ENCODE results near the gene IKZF3.
A peak's percentile ranks its signal among the peaks of the same experiment; 100 is the strongest.
"Not testable (repeated sequence)": the region's sequence is repeated elsewhere in the genome, so short reads cannot be mapped to it uniquely, and the experiment has no call there.

Gene IKZF3

GRCh38 chr17:39738983-39739884 lies 124.9 kb downstream of the IKZF3 start:
- no peak for DNase-seq (ENCODE audit: low spot score)

GRCh38 chr17:39738568-39738901 lies 125.6 kb downstream of the IKZF3 start:
- no peak for DNase-seq (ENCODE audit: low spot score)

GRCh38 chr17:39737760-39738567 lies 126.1 kb downstream of the IKZF3 start, which contains the start of gene GRB7:
TSS of gene GRB7 (plus strand) at chr17:39737938. CDS start at chr17:39742302, 4,364 bp downstream.
- no peak for DNase-seq (ENCODE audit: low spot score)

GRCh38 chr17:39737206-39737759 lies 126.8 kb downstream of the IKZF3 start:
- no peak for DNase-seq (ENCODE audit: low spot score)

GRCh38 chr17:39736319-39737165 lies 127.6 kb downstream of the IKZF3 start:
- DNase-seq (ENCODE audit: low spot score) = no peak

GRCh38 chr17:39735882-39736281 lies 128.2 kb downstream of the IKZF3 start:
- DNase-seq (ENCODE audit: low spot score) = no peak

GRCh38 chr17:39732586-39732985 lies 131.5 kb downstream of the IKZF3 start:
- DNase-seq (ENCODE audit: low spot score) = no peak

- peak; percentile 92 for DNase-seq (ENCODE audit: low spot score)
These were observed 133.8 kb downstream of the IKZF3 start, which contains the start of gene MIEN1 for GRCh38 chr17:39730095-39730921. TSS of gene MIEN1 (minus strand) at chr17:39730532. CDS start at chr17:39730495, 37 bp downstream.

- DNase-seq (ENCODE audit: low spot score) = no peak
These were observed 134.7 kb downstream of the IKZF3 start for GRCh38 chr17:39729280-39729851.

- DNase-seq (ENCODE audit: low spot score) = no peak
These were observed 136.6 kb downstream of the IKZF3 start for GRCh38 chr17:39727556-39727955.

GRCh38 chr17:39726617-39727016 lies 137.5 kb downstream of the IKZF3 start:
- no peak for DNase-seq (ENCODE audit: low spot score)

GRCh38 chr17:39725923-39726322 lies 138.2 kb downstream of the IKZF3 start:
- not testable (repeated sequence) for DNase-seq (ENCODE audit: low spot score)

- DNase-seq (ENCODE audit: low spot score) = no peak
These were observed 139.4 kb downstream of the IKZF3 start for GRCh38 chr17:39724731-39725130.

GRCh38 chr17:39722965-39723848 lies 140.9 kb downstream of the IKZF3 start:
- peak; percentile 47 for DNase-seq (ENCODE audit: low spot score)

- no peak for DNase-seq (ENCODE audit: low spot score)
These were observed 142.0 kb downstream of the IKZF3 start for GRCh38 chr17:39722104-39722503.

- DNase-seq (ENCODE audit: low spot score) = no peak
These were observed 144.4 kb downstream of the IKZF3 start for GRCh38 chr17:39719563-39720355.

GRCh38 chr17:39717660-39718059 lies 146.5 kb downstream of the IKZF3 start:
- DNase-seq (ENCODE audit: low spot score) = no peak

- DNase-seq (ENCODE audit: low spot score) = no peak
These were observed 147.1 kb downstream of the IKZF3 start for GRCh38 chr17:39716879-39717536.
